GM12872 (cell line): Measurements from ENCODE around the gene USP35.

Experiments used
- TF ChIP-seq, protein P1 (sequence below): IDR thresholded peaks from 3 replicates; pipeline ENCODE4 v1.5.1; 2011; ENCODE audit warnings: low read depth, mild to moderate bottlenecking, low read length, moderate library complexity; ENCODE audit not compliant: insufficient read depth

The USP35 gene

DNA sequence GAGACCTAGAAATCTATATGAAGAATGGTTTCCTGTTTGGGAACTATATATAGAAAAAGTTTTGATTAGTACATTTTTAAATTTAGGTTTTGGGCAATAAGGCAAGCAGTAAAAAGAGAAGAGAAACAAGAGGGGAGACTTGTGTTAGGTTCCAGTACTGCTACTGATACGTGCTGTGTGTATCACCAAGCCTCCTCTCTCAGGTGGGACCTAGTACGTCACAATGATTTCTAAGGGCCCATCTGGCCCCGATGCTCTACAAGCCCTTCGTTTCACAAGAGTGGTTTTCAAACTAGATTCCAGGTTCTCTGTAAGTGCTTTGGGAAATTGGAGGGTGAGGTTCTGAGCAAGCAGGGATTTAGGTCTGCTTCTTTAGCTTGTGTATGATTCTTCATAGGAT lies 39.2 kb downstream of the USP35 start:
- TF ChIP-seq, protein P1, sequence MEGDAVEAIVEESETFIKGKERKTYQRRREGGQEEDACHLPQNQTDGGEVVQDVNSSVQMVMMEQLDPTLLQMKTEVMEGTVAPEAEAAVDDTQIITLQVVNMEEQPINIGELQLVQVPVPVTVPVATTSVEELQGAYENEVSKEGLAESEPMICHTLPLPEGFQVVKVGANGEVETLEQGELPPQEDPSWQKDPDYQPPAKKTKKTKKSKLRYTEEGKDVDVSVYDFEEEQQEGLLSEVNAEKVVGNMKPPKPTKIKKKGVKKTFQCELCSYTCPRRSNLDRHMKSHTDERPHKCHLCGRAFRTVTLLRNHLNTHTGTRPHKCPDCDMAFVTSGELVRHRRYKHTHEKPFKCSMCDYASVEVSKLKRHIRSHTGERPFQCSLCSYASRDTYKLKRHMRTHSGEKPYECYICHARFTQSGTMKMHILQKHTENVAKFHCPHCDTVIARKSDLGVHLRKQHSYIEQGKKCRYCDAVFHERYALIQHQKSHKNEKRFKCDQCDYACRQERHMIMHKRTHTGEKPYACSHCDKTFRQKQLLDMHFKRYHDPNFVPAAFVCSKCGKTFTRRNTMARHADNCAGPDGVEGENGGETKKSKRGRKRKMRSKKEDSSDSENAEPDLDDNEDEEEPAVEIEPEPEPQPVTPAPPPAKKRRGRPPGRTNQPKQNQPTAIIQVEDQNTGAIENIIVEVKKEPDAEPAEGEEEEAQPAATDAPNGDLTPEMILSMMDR = no peak

DNA sequence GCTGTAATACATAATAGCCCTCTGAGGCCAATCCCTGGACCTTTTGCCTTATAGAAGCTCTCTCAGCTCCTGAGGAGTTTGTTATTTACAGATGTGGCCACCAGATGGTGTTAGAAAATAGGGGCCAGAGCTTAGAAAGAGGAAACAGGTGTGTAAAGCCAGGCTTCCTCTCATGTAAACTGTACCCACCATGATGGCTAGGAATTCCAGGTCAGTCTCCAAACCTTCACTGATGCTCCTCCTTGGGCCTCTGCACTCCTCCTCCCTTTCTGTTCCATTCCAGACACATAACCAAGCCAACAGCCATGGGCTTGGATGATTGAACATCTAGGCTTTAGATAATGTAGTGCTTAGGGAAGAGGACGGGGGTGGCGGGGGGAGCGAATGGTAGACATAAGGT lies 39.7 kb downstream of the USP35 start:
- TF ChIP-seq, protein P1 = peak; percentile 65

DNA sequence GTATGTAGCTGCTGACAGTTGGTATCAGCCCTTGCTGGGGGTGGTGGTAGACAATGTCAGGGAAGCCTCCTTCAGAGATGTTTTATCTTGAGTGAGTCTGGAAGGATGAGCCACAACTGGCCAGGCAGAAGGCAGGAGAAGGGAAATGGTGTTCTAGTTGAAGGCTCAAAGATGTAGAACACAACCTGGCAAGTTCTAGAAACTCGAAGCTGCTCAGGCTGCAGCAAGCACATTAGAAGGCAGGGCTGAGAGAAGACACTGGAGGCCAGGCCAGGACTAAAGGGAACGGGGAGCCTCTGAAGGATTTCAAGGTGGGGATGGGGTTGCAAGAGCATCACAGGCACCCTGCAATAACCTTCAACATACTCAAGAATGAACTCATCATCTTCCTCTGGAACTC lies 40.4 kb downstream of the USP35 start:
- TF ChIP-seq, protein P1 = no peak

DNA sequence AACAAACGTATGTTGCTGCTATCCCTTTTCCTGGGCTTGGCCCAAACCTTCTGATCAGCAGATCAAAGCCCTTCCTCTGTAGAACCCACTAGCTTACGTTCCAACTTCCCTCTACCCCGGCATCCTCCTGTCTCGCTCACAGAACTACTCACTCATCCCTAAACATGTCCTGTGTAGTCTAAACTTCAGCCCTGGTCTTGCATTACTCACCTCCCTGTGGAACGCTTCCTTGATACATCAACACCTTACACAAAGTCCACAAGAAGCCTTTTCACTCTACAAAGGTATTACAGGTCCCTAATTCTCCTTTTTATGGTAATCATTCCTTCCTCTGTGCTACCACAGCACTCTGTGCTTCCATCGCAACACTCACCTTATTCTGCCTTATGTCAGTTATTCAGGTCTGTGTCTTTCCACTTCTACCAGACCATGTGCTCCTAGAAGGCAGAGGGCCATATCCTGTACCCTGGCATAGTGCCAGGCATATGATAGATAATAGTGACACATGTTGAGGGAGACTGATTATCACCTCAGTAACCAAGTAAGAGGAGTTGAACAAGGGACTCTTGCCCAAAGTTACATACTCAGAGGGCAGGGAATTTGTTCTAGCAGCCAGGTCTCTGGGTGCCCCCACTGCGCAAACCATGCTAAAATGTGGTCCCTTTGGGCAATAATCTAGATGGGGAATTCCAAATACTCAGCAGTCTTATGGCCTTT lies 41.6 kb downstream of the USP35 start:
- TF ChIP-seq, protein P1 = no peak

DNA sequence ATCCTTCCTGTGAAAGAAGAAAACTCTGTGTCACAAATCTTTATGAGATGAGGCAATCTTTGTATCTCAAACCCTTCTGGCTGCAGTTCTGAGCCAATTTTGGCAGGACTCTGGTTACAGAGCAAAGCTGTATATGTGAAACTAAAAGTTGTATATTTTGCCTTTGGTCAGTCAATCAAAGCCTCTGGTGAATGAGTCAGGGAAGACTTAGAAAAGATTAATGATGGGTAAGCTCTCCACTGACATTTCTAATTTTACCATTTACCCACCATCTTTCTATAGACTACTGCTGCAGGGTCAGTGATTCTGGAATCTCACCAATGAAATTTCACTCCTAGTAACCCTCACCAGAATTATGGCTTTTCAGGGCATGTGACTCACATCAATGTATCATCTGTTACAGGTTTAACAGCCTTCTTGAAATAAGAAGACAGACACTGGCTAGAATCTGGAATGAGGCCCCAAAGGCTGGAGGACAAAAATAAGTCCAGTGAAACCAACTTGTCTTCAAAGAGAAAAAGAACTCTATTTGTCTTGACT lies 43.3 kb downstream of the USP35 start:
- TF ChIP-seq, protein P1 = no peak

DNA sequence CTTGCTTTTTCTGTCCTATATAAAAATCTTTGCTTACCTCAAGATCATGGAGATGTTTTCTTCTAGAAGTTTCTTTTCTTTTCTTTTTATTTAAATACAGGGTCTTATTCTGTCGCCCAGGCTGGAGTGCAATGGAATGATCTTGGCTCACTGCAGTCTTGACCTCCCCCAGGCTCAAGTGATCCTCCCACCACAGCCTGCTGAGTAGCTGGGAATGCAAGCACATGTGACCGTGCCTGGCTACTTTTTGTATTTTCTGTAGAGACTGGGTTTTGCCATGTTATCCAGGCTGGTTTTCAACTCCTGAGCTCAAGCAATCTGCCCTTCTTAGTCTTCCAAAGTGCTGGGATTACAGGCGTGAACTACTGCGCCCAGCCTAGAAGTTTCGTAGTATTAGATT lies 45.3 kb downstream of the USP35 start:
- TF ChIP-seq, protein P1 = no peak

DNA sequence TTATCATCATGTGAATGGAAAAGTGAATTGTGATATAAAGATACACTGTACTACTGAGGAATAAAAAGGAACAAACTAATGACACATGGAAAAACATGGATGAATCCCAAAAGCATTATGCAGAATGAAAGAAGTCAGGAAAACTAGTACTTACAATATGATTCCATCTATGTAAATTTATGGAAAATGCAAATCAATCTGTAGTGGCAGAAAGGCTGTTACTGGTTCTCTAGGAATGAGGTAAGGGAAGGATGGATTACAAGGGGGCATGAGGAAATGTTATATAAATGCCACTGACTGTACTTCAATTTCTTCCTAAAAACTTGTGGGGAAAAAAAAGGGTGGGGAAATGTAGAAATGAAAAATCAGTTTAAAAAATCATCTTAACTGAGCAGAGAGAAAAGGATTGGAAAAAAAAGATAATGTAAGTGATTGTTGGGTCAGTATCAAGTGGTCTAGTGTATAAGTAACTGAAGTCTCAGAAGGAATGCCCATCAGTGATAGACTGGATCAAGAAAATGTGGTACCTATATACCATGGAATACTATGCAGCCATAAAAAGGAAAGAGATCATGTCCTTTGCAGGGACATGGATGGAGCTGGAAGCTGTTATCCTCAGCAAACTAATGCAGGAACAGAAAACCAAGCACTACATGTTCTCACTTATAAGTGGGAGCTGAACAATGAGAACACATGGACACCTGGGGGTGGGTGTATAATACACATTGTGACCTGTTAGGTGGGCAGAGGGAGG lies 48.8 kb downstream of the USP35 start:
- TF ChIP-seq, protein P1 = no peak
